Loucy (cell line): ENCODE data around the gene DYRK2.

Experiments used
- CTCF ChIP-seq: fragments of 200-600 bp; sonication (generic); conservative IDR thresholded peaks from 2 replicates; pipeline ENCODE4 v1.5.1; 2014; ENCODE audit warnings: mild to moderate bottlenecking, antibody characterized with exemption, low read length
- EZH2phosphoT487 ChIP-seq: fragments of 200-600 bp; IDR thresholded peaks from 2 replicates; pipeline ENCODE4 v1.6.1; 2018; ENCODE audit warnings: antibody characterized with exemption, mild to moderate bottlenecking, moderate library complexity, borderline replicate concordance

DNA sequence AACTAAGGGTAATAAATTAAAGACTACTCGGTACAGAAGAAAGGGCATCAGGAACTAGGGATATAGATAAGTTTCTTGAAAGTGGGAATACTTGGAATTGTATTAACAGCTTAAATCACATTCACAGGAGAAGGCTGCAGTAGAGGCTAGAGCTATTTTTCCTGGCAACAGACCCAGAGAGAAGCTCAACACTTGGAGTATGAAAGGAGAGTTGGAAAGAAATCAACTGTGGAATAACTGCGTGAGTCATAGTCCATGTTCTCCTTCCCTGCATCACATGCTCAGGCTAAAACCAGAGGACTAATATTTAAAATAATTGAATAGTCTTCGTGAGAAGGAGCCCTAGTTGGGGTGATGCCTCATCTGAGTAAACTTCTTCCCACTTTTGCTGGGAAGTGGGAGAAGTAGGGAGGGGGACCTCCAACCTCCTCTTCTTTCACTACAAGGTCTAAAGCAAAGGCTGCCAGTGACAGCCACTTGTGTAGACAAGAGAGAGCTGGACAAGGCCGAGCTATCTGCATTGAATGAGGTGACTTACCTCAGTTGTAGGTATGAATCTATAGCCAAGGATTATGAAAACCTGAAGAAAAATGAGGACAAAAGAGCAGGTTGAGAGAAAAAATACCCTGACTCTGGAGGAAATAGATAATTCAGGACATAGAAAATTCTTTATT lies 32.7 kb downstream of the DYRK2 start:
- TF ChIP-seq CTCF: no peak
- no peak for TF ChIP-seq EZH2phosphoT487
